ENCODE data around the gene LRMDA.
"Not testable (repeated sequence)": the region's sequence is repeated elsewhere in the genome, so short reads cannot be mapped to it uniquely, and the experiment has no call there.

Gene LRMDA

DNA sequence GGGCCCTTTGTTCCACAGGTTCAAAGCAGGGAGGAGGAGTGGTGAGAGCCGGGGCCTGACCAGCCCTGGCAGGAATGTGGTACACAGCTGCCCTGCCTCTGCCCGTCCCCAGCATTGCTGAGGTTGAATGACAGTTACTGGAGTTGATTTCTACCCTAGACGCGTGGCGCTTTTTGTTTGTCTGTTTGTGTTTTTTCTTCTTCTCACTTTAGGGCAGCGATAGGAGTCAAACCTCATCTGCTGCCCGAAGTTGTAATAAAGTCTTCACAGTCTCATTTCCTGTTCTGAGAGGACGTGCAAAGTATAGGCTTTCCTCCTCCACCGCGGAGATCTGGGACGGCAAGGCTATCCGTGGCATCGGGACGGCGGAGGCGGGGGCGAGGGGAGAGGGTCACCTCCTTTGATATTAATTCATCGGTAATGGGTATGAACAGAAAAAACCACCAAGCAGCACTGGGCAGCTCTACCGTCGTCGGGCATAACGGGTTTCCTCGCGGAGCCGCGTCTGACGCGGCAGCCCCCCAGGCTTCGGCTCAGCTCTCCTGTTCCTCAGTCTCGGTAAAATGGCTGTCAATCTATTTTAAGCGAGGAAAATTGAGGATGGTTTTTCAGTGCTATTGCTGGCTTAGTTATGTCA, 160.8 kb downstream of the LRMDA start:
- no peak for DNase-seq

DNA sequence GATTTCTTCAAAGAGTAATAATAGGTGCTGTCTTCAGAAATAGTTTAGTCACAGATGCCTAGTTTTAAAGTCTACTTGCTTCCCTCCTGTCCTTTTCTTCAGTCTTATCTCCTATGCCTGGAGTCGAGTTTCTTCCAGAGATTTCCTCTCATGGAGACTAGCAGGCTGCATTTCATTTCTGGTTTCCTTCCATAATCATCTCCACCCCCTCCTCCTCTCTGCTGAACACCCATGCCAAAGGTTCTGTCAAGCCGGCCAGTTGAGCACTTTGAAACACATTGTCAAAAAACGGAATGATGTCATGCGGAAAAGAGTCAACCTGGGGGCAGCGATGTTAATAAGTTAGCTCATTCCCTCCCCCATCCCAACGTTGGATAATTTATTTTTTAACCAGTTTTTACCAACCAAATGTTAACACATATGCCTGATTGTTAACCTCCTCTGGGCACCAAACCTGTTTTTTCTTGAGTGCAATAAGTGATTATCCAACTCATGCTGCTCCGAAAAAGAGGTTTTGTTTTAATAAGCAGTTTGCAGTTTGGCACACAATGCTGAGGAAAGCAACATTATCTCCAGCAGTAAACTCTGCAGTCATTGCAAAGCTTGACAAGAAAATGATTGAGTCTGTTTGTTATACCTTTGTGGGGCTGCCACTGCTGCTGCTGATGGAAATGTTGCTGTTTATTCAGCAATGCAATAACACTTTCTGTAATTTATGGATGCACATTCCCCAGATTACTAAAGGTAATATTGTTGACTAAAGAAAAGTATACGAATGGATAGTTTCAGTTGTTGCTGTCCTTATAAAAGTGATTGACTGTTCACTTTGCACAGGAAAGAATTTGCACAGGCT, 161.6 kb downstream of the LRMDA start:
- DNase-seq, result no peak

DNA sequence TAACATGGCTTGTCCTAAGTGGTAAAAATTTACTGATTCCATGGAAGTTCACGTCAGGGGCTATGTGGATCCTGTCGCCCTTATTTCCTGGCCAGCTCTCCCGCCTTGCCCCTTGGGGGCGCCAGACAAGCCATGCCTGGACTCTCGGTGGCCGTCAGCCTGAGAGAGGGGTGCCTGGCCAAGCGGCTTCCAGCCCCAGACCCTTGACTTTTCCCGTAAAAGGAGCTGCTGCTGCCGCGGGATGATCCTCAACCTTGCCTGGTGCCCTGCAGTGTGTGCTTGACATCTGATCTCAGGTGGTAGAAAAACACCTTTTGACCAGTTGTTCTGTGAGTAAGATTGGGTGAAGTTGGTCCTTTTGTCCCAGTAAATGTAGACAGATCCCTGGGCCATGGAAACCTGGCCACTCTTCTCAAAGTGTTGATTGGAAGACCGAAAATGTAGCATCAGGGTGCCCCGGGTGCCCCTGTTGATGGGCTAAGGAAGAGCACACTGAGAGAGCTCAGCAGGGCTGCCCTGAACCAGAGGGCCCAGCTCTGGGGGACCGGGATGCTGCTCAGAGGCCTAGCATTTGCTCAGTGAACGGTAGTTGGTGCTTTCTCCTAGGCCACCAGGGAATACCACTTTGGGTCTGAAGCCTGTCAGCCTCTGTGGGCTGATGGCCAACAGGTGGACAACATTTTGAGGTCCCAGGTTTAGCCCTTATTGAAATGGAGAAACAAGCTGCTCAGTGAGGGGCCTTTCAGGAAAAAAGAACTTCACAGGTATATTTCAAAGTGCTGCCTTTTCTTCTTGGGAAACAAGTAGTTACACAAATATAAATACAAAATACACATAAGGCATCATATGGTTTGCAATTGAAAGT, 162.5 kb downstream of the LRMDA start:
- no peak for DNase-seq

DNA sequence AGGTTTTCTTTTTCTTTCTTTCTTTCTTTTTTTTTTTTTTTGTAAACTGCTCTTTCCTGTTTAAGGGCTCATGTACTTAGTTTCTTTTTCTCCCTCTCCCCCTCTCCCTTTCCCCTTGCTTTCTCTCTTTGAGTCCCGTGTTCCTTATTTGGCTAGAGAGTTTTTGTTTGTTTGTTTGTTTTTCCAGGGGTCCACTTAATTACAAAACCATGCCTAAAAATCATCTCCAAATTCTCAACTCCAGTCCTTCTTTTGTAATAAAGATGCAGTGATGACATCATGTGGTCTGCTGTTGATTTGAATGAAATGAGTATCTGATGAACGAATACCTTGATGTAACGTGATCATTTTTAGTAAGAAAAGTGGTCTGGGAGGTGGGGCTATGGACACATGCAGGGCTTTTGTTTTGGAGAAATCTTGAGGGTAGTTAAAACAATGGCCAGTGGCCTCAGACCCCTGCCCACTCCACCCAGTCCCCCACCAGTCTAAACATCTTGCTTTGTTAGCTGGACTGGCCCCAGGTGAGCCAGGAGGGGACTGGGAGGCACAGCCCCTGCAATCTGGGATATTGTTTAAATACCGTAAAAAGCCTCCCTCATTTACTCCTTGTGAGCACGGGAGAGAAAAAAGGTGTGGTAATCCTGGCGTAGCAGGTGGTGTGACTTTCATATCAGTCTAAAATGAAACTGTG, 165.7 kb downstream of the LRMDA start:
- no peak for DNase-seq

DNA sequence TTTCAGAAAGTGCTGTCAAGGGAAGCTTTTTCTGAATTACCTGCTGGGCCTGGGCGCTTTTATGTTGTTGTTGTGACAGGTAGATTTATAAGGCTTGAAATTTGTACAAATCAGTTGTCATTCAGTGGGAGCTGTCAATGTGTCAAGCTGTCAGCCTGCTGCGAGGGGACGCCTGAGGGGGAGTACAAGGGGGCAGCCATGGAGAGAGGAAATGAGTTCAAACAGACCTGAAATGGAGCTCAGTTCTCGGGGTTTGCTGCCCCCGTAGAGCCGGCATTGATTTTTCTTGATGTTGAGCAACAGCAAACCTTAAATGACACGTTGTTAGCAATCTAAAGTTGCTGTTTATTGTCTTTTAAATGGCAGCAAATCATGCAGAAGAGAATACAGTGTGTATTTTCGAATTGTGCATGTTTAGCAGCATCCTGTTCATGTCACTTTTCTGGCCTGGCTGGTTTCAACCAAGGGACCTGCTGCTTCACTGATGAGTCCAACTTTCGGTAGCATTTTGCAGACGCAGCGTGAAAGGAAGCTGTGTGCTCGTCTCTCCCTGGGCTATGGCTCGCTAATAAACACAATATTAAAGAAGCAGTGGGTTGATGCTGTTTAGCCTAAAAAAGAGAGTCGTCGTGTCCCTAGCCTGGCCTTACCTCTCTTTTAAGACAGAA, 166.5 kb downstream of the LRMDA start:
- no peak for DNase-seq

DNA sequence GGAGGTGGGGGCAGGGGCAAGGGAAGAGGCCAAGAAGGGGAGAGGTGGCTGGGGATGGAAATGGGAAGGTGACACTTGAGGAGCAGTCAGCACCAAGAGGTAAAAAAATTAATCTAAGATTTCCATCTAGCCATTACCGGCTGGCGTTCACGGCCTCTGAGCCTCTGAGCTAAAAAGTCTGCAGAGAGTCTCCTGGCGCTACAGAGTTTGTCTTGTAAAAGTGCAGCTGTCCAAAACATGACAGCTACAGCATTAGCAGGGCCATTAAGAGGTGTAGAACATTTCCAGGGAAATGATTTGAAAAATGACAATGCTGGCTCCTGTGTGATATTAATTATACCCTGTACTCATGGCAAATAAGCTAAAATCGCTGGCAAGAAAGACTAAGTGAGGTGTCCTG, 167.6 kb downstream of the LRMDA start:
- DNase-seq, result no peak

DNA sequence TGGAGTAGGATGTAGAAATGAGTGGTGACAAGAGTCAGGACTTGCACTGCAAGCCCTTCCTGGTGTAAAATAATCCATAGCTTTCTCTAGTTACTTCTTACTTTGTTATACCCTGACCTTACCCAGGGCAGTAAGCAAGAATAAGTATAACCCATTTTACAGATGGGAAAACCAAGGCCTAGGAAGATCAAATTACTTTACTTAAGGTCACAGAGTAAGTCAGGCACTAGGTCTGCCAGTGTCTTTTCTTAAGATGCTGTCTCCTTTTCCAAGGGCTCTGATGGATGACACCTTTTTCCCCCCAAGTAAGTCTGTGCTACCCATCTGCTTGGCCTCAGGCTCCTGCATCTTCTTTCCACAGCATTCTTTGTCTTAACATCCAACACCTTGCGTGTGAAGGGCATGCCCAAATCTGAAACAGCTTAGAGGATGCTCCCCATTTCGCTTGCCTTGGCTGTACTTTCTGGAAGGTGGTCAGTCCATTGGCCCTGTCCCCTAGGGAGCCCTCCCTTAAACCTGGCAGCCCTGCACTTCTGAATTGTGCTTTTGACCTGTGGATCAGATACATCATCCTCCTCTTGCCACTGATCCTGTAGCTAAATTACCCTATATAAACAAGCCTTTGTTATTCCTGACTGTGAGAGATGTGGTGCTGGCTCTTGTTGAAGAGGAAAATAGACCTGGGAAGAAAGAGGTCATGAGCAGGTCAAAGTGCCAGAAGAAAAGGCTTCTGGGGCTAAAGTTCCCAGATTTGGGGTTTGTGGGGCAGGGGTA, 168.6 kb downstream of the LRMDA start:
- no peak for DNase-seq

DNA sequence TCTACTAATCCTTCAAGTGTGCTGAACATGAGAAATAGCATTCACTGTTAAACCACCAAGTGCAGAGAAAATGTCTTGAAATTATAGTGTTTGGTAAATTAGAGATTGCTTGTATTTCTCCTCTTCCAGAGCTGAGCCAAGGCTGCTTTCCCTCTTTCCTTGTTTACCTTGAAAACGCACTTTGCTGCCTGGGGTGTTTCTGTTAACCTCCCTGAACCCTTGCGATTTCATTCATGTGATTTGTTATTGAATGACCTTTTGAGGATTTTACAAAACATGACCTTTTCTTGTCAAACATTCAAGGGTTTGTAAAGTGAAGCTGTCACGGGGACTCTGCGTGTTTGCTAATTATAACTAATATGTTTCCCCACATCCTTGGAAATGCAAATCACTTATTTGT, 169.4 kb downstream of the LRMDA start:
- no peak for DNase-seq

DNA sequence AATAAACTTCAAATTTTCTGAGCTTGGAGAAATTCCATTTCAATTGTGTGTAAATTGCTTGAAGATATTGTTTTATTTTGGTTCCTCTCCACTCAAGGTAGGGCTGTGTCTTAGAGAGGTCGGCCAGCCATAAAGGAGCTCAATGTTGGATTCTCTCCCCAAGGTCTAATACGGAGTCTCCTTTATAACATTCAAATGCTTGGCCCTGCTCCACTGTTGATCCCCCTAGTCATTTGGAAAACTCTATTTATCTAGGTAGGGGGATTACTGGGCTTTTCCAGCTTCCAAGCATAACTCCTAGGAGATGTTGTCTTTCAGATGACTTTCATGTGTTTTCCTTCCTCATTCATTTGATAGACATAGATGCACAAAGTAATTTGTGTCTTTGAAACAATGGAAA, 170.9 kb downstream of the LRMDA start:
- DNase-seq, result no peak

DNA sequence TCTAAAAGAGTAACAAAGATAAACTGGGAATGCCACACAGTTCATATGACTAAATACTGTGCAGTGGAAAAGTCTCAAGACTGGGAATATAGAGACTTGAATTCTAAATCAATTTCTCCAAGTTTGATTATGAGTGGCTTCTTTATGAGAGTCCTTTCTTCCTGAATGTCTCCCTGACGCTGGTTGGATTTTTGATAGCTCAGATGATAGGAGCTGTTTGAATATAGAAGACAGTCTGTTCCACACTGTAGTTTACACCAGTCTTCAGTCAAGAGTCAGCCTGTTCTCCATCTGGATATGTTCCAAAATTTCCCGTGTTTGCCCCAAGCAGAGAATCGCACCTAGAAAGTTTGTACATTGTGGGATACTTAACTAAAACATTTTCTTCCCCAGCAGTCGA, 173.7 kb downstream of the LRMDA start:
- no peak for DNase-seq

DNA sequence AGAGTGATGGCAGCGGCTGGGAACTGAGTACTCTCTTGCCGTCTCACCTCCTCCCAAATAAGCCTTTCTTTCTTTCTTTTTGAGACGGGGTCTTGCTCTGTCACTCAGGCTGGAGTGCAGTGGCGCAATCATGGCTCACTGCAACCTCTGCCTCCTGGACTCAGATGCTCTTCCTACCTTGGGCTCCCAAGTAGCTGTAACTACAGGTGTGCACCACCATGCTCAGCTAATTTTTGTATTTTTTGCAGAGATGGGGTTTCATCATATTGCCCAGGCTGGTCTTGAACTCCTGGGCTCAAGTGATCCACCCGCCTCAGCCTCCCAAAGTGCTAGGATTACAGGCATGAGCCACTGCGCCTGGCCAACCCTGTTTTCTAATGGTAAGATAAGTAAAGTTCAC, 174.4 kb downstream of the LRMDA start:
- not testable (repeated sequence) for DNase-seq

DNA sequence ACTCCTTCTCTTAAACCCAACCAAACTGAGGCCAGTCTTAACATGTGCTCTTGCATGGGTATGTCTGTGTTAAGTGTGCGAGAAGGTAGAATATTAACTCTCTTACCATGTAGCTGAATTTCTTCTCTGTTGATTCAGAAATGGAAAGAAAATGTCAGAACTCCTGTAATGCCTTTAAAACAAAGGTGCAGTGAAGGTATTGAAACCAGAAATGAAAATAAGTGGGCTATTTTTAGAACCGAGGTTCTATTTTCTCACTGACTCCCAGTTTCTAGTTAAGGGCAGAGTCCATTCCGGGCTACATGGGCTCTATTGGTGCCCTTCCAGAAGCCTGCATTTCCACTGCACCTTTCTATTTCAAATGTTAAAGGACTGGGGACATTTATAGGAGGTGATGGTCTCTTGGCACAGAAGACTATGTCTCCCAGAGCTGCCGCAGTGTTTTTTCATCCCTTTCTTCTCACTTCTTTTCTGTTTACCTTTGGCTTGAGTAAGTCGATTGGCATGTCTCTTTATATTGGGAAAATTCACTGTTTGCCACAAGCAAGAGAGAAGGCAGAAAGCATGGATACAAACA, 174.9 kb downstream of the LRMDA start:
- DNase-seq, result no peak

DNA sequence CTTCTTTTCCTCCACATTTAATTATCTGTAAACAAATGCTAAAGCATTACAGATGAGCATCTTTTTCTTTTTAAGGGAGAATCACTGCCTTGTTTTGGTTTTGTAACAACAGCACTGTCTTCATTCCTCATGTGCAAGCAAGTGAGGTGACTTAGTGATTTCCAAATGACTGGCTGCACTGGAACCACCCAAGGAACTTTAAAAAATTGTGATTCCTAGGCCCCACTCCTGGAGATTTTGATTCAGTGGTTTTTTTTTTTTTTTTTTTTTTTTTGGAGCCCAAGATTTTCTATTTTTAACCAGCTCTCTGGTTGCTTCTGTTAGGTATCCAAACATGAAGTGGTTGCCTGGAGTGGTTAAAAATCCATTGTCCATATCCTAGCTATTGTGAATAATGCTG, 176.2 kb downstream of the LRMDA start:
- no peak for DNase-seq

DNA sequence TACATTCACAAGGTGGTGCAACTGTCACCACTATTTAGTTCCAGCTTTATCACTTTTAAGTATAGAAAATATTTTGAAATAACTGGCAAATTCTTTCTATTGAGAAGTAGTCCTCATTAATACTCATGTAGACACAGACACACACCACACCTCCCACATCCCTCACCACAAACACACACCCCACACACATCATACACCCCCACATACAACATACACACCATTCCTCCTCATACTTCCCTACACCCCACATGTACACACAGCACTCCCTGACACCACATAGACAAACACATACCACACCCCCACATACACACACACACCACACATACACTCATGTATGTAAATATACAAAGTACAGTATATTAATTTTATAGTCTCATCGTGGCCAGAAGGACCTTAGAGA, 178.8 kb downstream of the LRMDA start:
- DNase-seq, result no peak

DNA sequence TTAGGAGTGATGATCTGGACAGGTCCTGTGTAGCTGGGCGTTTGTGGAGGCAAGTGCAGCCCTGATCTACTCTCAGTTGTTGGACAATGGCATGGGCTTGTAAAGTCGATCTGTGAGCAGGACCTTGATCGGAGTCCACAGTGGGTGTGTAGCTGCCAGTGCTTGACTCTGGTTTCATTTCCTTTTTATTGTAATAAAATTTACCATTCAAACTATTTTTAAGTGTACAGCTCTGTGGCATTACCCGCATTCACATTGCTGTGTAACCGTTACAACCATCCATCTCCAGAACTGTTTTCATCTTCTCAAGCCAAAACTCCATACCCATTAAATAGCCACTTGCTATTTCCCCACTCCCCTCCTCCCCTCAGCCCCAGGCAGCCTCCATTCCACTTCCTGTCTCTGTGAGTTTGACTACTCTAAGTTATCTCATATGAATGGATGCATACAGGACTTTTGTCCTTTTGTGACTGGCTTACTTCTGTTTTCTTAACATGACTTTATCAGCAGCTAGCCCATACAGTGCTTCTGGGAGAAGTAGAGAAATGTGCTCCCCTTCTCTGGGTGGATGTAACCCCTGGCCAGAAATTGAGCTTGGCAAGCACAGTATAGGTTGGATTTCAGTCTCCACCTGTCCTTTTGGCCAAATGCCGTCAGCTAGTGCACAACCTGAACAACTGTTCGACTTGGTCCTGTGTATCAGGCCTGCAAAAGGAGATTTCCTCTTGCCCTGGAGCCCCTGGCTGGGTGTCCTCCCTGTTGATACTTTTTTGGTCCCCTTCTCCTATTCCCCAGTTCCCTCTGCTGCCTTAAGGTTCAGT, 180.0 kb downstream of the LRMDA start:
- no peak for DNase-seq

DNA sequence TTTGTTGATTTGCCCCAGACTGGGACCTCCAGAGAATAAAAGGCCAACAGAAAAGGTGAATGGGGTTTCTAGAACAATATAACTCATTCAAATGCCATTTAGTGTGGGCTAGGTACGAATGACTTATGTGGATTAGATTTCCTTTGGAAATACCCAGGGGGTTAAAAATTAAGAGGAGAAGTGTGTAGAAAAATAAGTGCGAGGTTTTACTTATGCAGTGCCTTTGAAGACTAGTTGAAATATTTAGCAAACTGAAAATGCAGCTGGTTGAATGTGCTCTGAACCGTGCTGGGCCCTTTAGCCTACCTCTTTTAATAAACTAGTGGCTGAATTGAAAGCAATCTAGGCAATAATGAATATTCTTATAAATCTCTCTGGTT, 180.6 kb downstream of the LRMDA start:
- no peak for DNase-seq

DNA sequence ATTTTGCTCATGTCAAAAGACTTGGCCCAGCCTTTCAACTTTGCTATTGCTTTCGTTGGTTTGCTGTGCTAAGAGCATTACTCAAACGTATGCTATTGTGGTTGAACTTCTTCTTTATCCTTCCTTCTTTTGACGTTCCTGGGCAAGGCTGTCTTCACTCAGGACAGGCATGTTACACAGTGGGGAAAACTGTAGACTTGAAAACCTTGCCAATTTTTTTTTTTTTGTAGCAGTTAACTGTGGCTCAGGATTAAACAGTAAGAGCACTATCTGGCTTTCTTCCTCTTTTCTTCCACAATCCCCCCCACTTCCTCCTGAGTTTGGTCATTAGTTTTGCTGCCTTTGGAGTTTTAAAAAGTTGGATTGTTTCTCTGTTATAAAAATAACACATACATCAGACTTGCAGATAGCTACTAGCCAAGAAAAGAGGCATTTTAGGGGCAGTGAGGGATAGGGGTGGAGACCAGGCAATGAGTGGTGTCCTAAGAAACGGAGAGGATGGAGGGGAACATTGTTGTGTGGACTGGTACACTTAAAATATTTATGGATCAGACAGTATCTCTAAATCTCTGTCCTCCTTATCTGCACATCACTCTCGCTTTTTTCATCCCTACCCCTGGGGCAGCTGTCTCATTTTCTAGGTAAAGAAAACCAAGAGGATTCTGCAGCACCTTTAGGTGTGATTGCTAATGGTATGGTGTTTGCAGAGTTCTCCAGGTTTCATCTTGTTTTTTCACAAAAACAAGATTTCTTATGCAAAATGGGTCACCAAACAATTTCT, 181.7 kb downstream of the LRMDA start:
- DNase-seq, result no peak

DNA sequence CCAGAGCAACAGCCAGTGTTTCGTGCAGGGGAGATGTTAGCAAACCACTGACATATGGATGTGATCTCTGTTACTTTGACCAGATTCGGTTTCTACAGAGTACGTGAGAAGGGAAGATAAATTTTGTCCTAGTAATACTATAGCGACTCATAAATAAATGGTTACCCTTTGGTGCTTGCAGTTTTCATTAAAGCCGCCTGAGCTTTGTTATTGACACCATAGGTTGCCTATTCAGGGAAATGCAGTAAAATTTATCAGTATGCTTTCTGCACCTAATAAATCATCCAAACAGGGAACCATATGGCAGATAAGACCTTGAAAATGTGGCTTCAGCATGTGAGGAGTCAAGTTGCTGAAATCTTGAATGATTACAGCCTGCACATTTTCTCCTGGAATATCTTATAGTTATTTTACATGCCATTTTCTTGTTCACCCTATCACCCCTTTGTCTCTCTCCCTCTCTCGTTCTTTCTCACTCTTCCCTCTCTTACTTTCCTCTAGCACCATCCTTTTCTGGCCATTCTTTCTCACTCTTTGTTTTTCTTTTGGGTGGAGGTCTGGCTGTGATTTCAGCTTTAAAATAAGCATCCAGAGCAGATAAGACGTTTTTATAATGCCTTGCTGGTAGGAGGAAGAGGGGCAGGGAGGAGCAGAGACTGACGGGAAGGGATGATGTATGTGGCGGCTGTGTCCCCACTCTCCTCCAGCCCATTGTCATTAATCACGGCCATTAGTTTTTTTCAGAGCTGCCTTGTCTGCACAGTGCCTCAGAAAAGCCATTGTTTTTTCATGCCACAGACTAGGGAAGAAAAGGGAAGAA, 182.5 kb downstream of the LRMDA start:
- DNase-seq, result no peak

DNA sequence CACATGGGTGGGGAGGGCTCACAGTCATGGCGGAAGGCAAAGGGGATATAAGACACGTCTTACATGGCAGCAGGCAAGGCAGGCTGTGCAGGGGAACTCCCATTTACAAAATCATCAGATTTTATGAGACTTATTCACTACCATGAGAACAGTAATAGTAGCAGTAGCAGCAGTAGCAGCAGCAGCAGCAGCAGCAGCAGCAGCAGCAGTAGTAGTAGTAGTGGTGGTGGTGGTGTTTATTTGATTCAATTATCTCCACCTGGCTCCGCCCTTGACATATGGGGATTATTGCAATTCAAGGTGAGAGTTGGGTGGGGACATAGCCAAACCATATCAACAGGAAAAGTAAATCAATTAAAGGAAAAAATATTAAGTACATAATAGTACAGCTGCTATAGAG, 184.7 kb downstream of the LRMDA start:
- no peak for DNase-seq
